Sigmoid colon (tissue), 3 donors: ENCODE measurements around the gene DDOST.

ENCODE experiments used
- CTCF ChIP-seq, 4 experiments: fragments of 450-650 bp in 3 of 4; fragments of 200-600 bp in 1 of 4; IDR thresholded peaks; one replicate each; pipeline ENCODE4 v1.5.1; 2016 to 2019; ENCODE audit warnings: antibody characterized with exemption in 4 of 4, mild to moderate bottlenecking in 3 of 4, moderate library complexity in 2 of 4
- POLR2A ChIP-seq, 2 donors: fragments of 450-650 bp; IDR thresholded peaks; one replicate each; pipeline ENCODE4 v1.6.1; 2016; ENCODE audit warnings: antibody characterized with exemption in 2 of 2, mild to moderate bottlenecking in 2 of 2, moderate library complexity in 2 of 2

DNA sequence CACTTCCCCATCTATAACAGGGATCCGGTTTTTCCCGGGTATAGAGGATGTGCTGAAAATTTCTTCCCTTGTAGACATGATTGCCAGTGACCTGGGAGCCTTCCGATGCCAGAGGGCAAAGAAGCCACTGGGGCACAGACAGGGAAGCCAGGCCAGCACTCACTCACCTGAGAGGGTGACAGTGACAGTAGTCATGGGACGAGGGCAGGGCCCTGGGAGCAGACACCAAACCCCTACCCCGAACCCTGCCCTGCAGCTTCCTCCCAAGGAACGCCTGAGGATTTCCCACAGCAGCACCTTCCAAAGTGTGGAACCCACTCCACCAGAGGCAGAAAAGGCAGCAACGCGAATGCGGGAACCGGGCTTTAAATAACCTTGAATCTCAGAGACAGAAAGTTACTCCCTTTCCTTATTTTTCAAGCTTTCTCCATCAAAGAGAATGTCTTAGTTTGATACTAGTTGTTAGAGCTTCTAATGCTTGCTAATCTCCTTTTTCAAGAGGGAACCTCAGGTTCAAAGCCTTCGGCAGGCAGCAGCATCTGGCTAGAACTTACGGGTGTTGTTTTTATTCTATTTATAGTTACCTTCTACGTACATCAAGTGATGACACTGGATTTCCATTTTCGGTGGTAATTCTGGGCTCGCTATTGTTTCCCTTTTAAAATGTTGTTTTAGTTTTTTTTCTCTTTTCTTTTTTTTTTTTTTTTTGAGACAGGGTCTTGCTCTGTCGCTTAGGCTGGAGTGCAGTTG, 2.8 kb downstream of the DDOST start:
- TF ChIP-seq POLR2A (IDR thresholded peaks at IDR 0.05): no peak
- no peak for TF ChIP-seq CTCF (IDR thresholded peaks at IDR 0.05)
